ELR (cell line): ENCODE data around the gene INSIG2.

Source experiments
- DNase-seq: peaks from one replicate; pipeline ENCODE4 v3.0.0-alpha.2; 2015; ENCODE audit warnings: low read depth

INSIG2 gene

DNA sequence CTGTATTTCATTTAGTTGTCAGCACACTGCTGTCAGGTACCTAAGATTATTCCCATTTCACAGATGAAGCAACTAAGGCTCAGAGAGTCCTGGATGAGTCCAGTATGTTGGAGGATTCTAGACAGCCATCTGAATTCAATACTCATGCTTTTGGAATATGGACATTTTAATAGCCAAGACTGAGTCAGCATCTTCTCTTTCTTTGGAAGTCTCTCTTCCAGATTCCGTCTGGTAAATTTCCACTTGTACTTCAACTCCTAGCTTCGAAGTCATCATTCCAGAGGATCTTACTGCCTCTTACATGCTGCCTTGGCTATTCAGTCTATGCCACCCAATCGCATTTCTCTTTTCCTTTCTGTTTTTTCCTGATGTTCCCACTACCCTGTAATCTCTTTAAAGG is 40.6 kb downstream of the INSIG2 start:
- no peak for DNase-seq

- DNase-seq: no peak
These were observed 42.1 kb downstream of the INSIG2 start for GRCh38 chr2:118130385-118130784.

DNA sequence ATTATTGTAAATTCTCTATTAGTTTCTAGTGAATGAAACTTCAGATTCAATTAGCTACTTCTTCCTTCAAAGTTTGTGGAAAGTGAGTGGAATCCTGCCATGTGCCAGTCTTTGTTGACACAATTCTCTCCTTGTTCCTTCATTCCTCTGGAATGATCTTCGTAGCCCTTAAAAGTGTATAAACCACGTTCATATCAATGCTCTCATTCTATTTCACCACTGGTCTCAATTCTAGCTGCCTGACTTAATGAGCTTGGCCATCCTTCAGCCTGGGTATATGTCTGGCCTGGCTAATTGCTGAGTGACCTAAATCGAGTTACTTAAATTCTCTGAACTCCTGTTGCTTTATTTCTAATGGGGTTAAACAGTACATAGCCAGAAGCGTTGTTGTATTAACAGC is 43.5 kb downstream of the INSIG2 start:
- DNase-seq: no peak

- DNase-seq: no peak
These were observed 45.6 kb downstream of the INSIG2 start for GRCh38 chr2:118133916-118134315.

DNA sequence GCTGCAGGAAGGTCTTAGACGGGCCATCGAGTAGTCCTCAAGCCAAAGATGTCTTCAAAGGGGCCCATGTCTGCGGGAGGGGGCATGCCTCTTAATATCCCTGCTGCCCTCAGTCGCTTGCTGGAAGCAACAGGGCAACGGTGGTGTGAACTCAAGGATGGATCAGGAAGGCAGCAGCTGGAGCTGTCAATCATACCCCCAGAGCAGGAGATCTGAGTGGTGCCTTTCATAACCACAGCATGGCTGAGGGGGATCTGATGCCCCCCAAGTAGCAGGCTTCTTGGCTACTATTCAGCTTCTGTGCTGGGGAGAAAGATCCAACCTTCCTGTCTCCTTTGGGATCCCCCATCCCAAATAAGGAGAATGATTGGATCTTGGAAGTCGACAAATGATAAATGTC is 46.4 kb downstream of the INSIG2 start:
- DNase-seq: no peak

DNA sequence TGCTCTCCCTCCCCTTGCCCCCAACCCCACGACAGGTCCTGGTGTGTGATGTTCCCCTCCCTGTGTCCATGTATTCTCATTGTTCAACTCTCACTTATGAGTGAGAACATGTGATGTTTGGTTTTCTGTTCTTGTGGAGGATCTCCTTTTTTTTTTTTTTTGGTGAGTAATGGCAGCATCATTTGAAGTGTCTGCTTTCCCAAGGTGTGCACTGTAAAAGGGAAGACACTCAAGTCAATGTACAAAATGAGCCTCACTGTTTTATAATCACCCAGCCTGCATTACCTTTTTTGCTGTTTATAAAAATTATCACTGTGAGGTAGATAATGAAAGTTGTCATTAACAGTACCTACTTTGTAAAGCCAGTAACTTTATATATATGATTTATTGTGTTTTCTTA is 56.9 kb downstream of the INSIG2 start:
- DNase-seq: no peak

DNA sequence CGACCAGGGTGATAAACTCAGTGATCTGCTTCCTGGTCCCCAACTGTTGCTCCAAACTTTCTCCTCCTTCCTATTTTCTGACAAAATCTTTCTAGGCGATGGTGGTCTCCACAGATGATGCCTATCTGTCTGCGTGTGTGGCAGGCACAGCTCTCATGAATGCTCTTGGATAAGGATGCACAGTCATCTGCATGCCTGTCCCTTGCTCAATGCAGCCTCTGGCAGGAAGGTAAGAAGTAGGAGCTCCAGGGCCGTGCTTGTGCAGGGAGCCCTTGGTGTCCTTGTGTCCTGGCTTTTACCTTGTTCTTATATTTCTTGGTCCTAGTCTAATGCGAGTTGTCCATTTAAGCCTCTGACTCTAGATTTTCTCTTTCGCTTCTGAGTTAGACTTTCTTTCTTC is 57.5 kb downstream of the INSIG2 start:
- no peak for DNase-seq

- DNase-seq: no peak
These were observed 58.3 kb downstream of the INSIG2 start for GRCh38 chr2:118146315-118147283.

- DNase-seq: no peak
These were observed 59.9 kb downstream of the INSIG2 start for GRCh38 chr2:118148133-118148532.

- DNase-seq: no peak
These were observed 60.5 kb downstream of the INSIG2 start for GRCh38 chr2:118148809-118149208.

- DNase-seq: no peak
These were observed 62.0 kb downstream of the INSIG2 start for GRCh38 chr2:118150294-118150693.

DNA sequence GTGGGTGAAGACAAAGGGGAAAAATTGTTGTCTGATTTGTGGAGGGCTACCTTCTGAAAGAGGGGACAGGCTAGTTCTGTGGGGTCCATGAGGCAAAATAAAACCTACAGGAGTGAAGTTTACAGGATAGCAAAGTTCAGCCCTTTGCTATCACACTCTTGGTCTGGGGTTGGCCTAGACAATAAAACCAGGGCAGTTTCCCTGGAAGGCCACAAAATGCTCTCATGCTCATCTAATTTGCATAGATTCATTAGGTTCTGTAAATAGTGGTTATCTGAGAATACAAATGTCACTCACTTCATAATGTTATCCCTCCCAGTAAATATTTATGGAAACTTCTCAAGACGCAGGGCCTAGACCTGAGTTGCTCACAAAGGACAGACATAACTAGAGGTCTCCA is 63.6 kb downstream of the INSIG2 start:
- no peak for DNase-seq

- DNase-seq: no peak
These were observed 65.2 kb downstream of the INSIG2 start for GRCh38 chr2:118153433-118153832.

DNA sequence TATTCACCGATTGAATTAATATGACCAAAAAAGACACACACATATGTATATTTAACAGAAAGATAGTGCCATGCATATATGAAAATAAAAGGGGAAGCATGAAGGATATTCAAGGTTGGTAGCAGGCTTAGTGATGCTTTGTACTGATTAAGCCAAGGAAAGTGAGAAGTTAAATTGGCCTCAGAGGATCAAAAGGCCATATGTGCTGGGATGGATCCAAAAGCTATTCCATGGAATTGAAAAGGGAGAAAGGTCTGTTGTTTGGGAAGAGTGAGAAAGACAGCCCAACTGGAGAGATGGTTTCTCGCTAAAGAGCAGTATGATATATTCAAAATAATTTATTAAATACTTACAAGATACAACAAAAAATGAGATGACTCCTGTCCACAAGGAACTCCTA is 65.9 kb downstream of the INSIG2 start:
- DNase-seq: no peak
